Measurements from ENCODE around the gene SLC4A5.

- TF ChIP-seq, protein P1, sequence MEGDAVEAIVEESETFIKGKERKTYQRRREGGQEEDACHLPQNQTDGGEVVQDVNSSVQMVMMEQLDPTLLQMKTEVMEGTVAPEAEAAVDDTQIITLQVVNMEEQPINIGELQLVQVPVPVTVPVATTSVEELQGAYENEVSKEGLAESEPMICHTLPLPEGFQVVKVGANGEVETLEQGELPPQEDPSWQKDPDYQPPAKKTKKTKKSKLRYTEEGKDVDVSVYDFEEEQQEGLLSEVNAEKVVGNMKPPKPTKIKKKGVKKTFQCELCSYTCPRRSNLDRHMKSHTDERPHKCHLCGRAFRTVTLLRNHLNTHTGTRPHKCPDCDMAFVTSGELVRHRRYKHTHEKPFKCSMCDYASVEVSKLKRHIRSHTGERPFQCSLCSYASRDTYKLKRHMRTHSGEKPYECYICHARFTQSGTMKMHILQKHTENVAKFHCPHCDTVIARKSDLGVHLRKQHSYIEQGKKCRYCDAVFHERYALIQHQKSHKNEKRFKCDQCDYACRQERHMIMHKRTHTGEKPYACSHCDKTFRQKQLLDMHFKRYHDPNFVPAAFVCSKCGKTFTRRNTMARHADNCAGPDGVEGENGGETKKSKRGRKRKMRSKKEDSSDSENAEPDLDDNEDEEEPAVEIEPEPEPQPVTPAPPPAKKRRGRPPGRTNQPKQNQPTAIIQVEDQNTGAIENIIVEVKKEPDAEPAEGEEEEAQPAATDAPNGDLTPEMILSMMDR (IDR thresholded peaks at IDR 0.05) = no peak
- TF ChIP-seq HMGXB4 (CRISPR knock-in tag; IDR thresholded peaks at IDR 0.05; ENCODE audit: borderline replicate concordance) = no peak
- TF ChIP-seq RAD21 (conservative IDR thresholded peaks at IDR 0.05 in 1 of 2, IDR thresholded peaks at IDR 0.05 in 1 of 2) = no peak
- TF ChIP-seq POLR2A (IDR thresholded peaks at IDR 0.05; ENCODE audit: low read length) = no peak
- TF ChIP-seq EP300 (IDR thresholded peaks at IDR 0.05) = no peak
- no peak for TF ChIP-seq KDM5A (IDR thresholded peaks at IDR 0.05)
- no peak for TF ChIP-seq MAZ (IDR thresholded peaks at IDR 0.05; ENCODE audit: borderline replicate concordance, low read depth, low read length)
- TF ChIP-seq HDAC2 (IDR thresholded peaks at IDR 0.05) = no peak
- no peak for TF ChIP-seq BHLHE40 (IDR thresholded peaks at IDR 0.05; ENCODE audit: low read depth, low read length)
These were observed 126.6 kb downstream of the SLC4A5 start for GRCh38 chr2:74216642-74217041.

Data from A549 (cell line).